ENCODE data around the gene CMC2. TPM values are rescaled to one million over a fixed set of nuclear protein-coding genes. Genes with fewer than 3 reads are reported as not detected.

CMC2 gene
- total RNA-seq, 1 donor, result 56.9 TPM

DNA sequence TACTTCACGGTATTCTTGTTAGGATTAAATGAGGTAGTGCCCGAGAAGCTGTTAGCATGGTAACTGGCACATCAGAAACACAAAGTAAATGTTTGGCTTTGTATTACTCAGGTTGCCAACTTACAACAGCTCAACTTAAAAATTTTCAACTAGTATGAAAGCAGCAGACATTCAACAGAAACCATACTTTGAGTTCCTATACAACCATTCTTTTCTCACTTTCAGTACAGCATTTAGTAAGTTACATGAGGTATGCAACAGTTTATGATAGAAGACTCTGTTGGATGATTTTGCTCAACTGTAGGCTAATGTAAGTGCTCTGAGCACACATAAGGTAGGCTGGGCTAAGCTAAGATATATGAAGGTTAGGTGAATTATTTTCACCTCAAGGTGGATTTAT is 8.0 kb upstream of the CMC2 start:
- no peak for TF ChIP-seq CTCF (IDR thresholded peaks at IDR 0.05; ENCODE audit: insufficient read depth, low read length)

GRCh38 chr16:81012974-81013373 is 6.3 kb upstream of the CMC2 start:
- DNase-seq (ENCODE audit: low read depth), result no peak
- H3K4me3 ChIP-seq (ENCODE audit: low read depth, low read length), result no peak overlapping the region
- no peak for TF ChIP-seq CTCF (IDR thresholded peaks at IDR 0.05; ENCODE audit: insufficient read depth, low read length)

More for the DNA sequence above, 8.0 kb upstream of the CMC2 start:
- DNase-seq (ENCODE audit: low read depth), result no peak
- no peak overlapping the region for H3K4me3 ChIP-seq (ENCODE audit: low read depth, low read length)

DNA sequence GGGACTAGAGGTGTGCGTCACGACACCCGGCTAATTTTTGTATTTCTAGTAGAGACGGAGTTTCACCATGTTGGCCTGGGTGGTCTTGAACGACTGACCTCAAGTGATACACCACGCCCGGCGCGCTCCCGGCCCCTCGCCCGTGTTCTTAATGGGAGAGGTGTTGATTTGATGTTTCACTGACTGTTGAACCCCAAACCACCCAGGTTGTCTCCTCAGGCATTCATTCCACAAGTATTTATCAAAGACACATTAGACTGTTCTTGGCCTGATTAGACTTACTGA is 1.8 kb upstream of the CMC2 start:
- TF ChIP-seq CTCF (IDR thresholded peaks at IDR 0.05; ENCODE audit: insufficient read depth, low read length), result no peak
- no peak for DNase-seq (ENCODE audit: low read depth)

DNA sequence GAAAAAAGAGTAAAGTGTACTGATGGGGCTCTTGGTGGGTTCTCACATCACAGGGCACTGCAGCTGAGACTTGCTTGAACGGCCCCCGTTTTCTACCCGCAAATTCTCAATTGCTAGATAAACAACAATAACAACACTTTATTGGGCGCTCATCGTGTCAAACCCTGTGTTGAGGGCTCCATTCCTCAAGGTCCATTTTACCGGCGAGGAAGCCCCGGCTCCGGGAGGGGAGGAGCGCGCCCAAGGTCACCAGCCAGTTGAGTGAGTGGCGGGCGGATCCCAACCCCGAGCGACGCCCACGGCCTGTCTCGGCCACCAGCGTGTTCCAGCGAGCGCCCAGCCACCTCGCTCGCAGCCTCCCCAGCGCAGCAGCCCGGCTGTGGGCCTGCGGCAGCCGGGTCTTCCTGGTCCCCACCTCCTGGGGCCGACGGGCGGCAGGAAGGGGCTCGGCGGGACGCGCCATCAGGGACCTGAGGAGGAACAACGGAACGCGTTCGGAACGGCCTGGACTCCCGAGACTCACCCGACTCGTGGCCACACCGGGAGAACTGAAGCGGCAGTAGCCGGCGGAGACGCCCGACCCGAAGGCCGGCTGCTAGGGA is 373 bp downstream of the CMC2 start:
- DNase-seq (ENCODE audit: low read depth), result peak; percentile 40
- peak overlapping the region; percentile 77 for H3K4me3 ChIP-seq (ENCODE audit: low read depth, low read length)
- no peak for TF ChIP-seq CTCF (IDR thresholded peaks at IDR 0.05; ENCODE audit: insufficient read depth, low read length)

More for the DNA sequence above, 1.8 kb upstream of the CMC2 start:
- H3K4me3 ChIP-seq (ENCODE audit: low read depth, low read length), result peak overlapping the region; percentile 77

DNA sequence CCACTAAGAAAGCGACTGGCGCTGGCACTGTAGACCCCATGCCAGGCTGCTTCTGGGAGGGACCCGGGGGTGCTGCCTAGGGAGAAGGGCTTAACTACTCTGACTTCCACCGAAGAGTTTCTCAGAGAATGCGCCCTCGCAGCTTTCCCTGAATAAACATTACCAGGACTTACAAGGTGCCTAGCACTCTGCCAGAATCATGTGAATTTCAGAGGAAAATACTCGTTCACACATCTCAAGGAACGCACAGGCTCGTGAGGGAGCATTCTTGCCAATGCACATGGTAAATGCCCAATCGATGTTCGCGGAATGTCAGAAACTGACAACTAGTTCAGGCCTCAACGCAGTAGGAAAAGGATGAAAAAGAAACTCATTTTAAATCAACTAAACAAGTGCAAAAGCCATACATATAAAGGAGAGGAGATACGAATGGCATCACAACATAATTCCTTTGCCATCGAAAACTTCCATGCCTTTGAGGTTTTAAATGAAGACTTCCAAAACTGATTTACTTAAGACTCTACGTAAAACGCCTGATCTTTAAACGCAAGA is 999 bp downstream of the CMC2 start:
- DNase-seq (ENCODE audit: low read depth), result peak; percentile 39
- no peak for TF ChIP-seq CTCF (IDR thresholded peaks at IDR 0.05; ENCODE audit: insufficient read depth, low read length)
- H3K4me3 ChIP-seq (ENCODE audit: low read depth, low read length), result peak overlapping the region; percentile 77

GRCh38 chr16:81004646-81005353 is 1.9 kb downstream of the CMC2 start:
- peak; percentile 83 for DNase-seq (ENCODE audit: low read depth)
- peak; percentile 60 for TF ChIP-seq CTCF (IDR thresholded peaks at IDR 0.05; ENCODE audit: insufficient read depth, low read length)
- peak overlapping the region; percentile 53 for H3K4me3 ChIP-seq (ENCODE audit: low read depth, low read length)
